CD4-positive, alpha-beta T cell (primary cell): ENCODE measurements around the gene PCSK2. TPM values are rescaled to one million over a fixed set of nuclear protein-coding genes. Genes with fewer than 3 reads are reported as not detected.

Experiments used
- ATAC-seq: fragments of 200-7000 bp; cut with Tn5 transposase; one replicate; pipeline ENCODE4 v1.10.0; 2022; ENCODE audit warnings: mild to moderate bottlenecking; ENCODE audit not compliant: poor library complexity
- CTCF ChIA-PET: fragments of 350-600 bp; sonication (Branson Sonifier 250); formaldehyde crosslinking; loops from one replicate; lab custom pipeline; 2021; ENCODE audit warnings: antibody characterized with exemption, inconsistent platforms; lab: Charles Lee
- POLR2A ChIA-PET: fragments of 350-600 bp; sonication (Branson Sonifier 250); formaldehyde crosslinking; loops from one replicate; lab custom pipeline; 2021; ENCODE audit warnings: antibody characterized with exemption, inconsistent platforms; lab: Charles Lee
- DNase-seq, 14 experiments: peaks; one replicate each; pipeline ENCODE4 v3.0.0-alpha.2; 2013 to 2020; ENCODE audit warnings: mixed read lengths in 2 of 14
- H3K27ac ChIP-seq, 2 donors: one replicate each; pipeline versions ENCODE4 v1.5.1 to v1.7.0; 2013; ENCODE audit warnings: low read length in 2 of 2, low read depth in 1 of 2, mild to moderate bottlenecking in 1 of 2
- H3K27me3 ChIP-seq, 2 experiments: 1 replicate in 1 of 2; 2 replicates in 1 of 2; pipeline versions ENCODE4 v1.6.1 to v1.7.0; 2013; ENCODE audit warnings: low read length in 2 of 2, control low read depth in 1 of 2, mild to moderate bottlenecking in 1 of 2, moderate library complexity in 1 of 2; ENCODE audit not compliant: insufficient read depth in 2 of 2, control insufficient read depth in 1 of 2
- H3K36me3 ChIP-seq: one replicate; pipeline ENCODE4 v1.6.1; 2013; ENCODE audit warnings: low read length, control low read depth; ENCODE audit not compliant: insufficient read depth
- H3K4me1 ChIP-seq: one replicate; pipeline ENCODE4 v1.6.1; 2013; ENCODE audit warnings: low read length, control low read depth; ENCODE audit not compliant: insufficient read depth
- H3K4me3 ChIP-seq: one replicate; pipeline ENCODE4 v1.5.1; 2013; ENCODE audit warnings: mild to moderate bottlenecking, low read length, moderate library complexity
- H3K9me3 ChIP-seq, 2 experiments: 1 replicate in 1 of 2; 2 replicates in 1 of 2; pipeline versions ENCODE4 v1.6.1 to v1.7.0; 2013; ENCODE audit warnings: low read length in 2 of 2, mild to moderate bottlenecking in 2 of 2, control low read depth in 1 of 2, moderate library complexity in 1 of 2; ENCODE audit not compliant: control insufficient read depth in 1 of 2, insufficient read depth in 1 of 2
- H3K27ac Mint-ChIP-seq: one replicate; pipeline ENCODE4 v1.8.0; 2020; ENCODE audit warnings: mixed read lengths
- H3K27me3 Mint-ChIP-seq: one replicate; pipeline ENCODE4 v1.8.0; 2021; ENCODE audit warnings: mixed read lengths
- H3K36me3 Mint-ChIP-seq: one replicate; pipeline ENCODE4 v1.8.0; 2021; ENCODE audit warnings: low read depth, mixed read lengths
- H3K4me1 Mint-ChIP-seq: one replicate; pipeline ENCODE4 v1.8.0; 2021; ENCODE audit warnings: low read depth, mixed read lengths
- H3K4me3 Mint-ChIP-seq: one replicate; pipeline ENCODE4 v1.8.0; 2020; ENCODE audit warnings: mild to moderate bottlenecking, mixed read lengths
- H3K9me3 Mint-ChIP-seq: one replicate; pipeline ENCODE4 v1.8.0; 2020; ENCODE audit warnings: mixed read lengths
- CTCF ChIP-seq: fragments of 200-600 bp; IDR thresholded peaks from one replicate; pipeline ENCODE4 v1.8.0; 2022; ENCODE audit warnings: antibody characterized with exemption, mild to moderate bottlenecking
- intact Hi-C, 2 experiments: fragments of 100-400 bp; cut with DNase I in 1 of 2; cut with micrococcal nuclease in 1 of 2; formaldehyde crosslinking; loops; one replicate each; pipeline versions ENCODE4 v1.15.1 to v1.9.0; 2023 to 2025; cut with DNase I, micrococcal nuclease
- total RNA-seq, 174 experiments: library from RNA in 2 of 174; stranded (reverse) in 2 of 174; gene quantifications; one replicate each; pipeline ENCODE4 v1.2.3 and lab custom pipeline; 2021 to 2026

Gene PCSK2
- total RNA-seq, 2 experiments from 2014 or later: not detected

- peaks cover 37 to 56% of the 10 kb centered on the region in 2 experiments for H3K27me3 ChIP-seq
- ChIA-PET POLR2A (no interaction called here), CTCF (no interaction called here)
- peaks cover 0 to 32% of the 10 kb centered on the region in 2 experiments for H3K9me3 ChIP-seq
- TF ChIP-seq CTCF: no peak
- no peaks in the 10 kb centered on the region for H3K9me3 Mint-ChIP-seq
- no peak overlapping the region for H3K27ac Mint-ChIP-seq
- no peaks in the 10 kb centered on the region for H3K4me1 ChIP-seq
- ATAC-seq: no peak
- DNase-seq: no peak
- no peaks in the 10 kb centered on the region for H3K36me3 Mint-ChIP-seq
- no peak overlapping the region for H3K27ac ChIP-seq
- H3K36me3 ChIP-seq: no peaks in the 10 kb centered on the region
- intact Hi-C loops: no loop called here
- peaks cover 82% of the 10 kb centered on the region for H3K27me3 Mint-ChIP-seq
- no peak overlapping the region for H3K4me3 Mint-ChIP-seq
- peaks cover 4% of the 10 kb centered on the region for H3K4me1 Mint-ChIP-seq
- H3K4me3 ChIP-seq: no peak overlapping the region
Observed at GRCh38 chr20:17225851-17226409, 910 bp upstream of the PCSK2 start.

DNA sequence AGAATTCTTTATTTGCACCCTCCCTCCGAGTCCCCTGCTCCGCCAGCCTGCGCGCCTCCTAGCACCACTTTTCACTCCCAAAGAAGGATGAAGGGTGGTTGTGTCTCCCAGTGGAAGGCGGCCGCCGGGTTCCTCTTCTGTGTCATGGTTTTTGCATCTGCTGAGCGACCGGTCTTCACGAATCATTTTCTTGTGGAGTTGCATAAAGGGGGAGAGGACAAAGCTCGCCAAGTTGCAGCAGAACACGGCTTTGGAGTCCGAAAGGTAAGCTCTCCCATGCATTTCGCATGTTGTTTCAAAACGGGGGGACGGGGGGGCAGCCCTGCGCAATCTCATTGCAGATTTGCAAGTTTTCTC is 357 bp downstream of the PCSK2 start:
- Mint-ChIP-seq H3K27me3 (peaks cover 87% of the 10 kb centered on the region), H3K4me1 (peaks cover 4% of the 10 kb centered on the region), H3K36me3 (no peaks in the 10 kb centered on the region), H3K9me3 (no peaks in the 10 kb centered on the region), H3K27ac (no peak overlapping the region), H3K4me3 (no peak overlapping the region)
- no peak for DNase-seq
- Histone ChIP-seq H3K27me3 (peaks cover 37 to 61% of the 10 kb centered on the region in 2 experiments), H3K9me3 (peaks cover 0 to 32% of the 10 kb centered on the region in 2 experiments), H3K27ac (no peak overlapping the region), H3K4me1 (no peaks in the 10 kb centered on the region), H3K4me3 (no peak overlapping the region), H3K36me3 (no peaks in the 10 kb centered on the region)
- ChIA-PET POLR2A (no interaction called here), CTCF (no interaction called here)
- intact Hi-C loops: no loop called here
- no peak for ATAC-seq
- no peak for TF ChIP-seq CTCF

DNA sequence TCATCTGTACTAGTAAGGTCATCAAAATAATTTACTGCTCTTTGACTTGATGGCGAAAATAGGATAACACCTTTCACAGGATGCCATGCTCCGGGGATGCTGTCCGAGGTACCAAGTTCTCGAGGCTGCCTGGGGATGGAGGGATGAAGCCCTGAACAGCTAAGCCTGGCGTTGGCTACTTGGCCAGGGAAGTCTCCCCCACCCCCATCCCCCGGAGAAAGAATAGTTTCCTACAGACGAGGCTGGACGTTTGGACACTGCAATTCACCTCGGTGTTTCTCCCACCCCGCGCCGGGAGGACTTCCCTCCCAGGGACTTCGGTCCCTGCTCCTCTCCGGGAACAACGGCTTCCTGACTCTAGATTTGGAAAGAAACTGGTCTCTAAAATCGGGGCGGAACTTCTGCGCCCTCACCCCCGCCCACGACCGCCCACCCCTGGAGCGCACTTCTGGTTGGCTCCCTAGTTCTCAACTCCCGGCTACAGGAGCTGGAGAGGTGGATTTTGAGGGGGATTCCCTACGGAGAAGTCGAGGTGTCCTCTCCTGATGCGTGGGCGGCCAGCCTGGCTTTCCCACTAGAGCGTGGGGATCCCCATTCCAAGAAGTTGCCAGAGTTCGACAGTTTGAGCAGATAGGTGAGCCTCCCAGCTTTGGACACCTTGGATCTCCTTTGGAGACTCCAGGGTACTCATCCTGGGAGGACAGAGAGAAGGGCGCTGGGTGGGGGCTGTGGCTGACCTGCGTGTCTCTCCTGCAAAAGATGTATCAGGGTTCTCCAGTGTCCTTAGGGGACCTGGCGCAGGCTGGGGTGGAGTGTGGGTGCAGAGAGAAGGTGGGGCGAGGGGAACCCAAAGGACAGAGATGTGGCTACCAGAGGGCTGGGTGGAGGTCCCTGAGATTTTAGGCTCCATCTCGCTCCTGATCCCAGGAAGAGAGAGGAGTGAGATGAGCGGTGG is 1.1 kb downstream of the PCSK2 start:
- no peaks in the 10 kb centered on the region for H3K36me3 Mint-ChIP-seq
- H3K4me1 ChIP-seq: no peaks in the 10 kb centered on the region
- H3K4me1 Mint-ChIP-seq: peaks cover 4% of the 10 kb centered on the region
- H3K9me3 ChIP-seq: peaks cover 0 to 32% of the 10 kb centered on the region in 2 experiments
- no peak for TF ChIP-seq CTCF
- no peak overlapping the region for H3K27ac ChIP-seq
- ChIA-PET CTCF (no interaction called here), POLR2A (no interaction called here)
- H3K36me3 ChIP-seq: no peaks in the 10 kb centered on the region
- intact Hi-C loops: no loop called here
- no peaks in the 10 kb centered on the region for H3K9me3 Mint-ChIP-seq
- peaks cover 37 to 61% of the 10 kb centered on the region in 2 experiments for H3K27me3 ChIP-seq
- peaks cover 82% of the 10 kb centered on the region for H3K27me3 Mint-ChIP-seq
- no peak overlapping the region for H3K4me3 Mint-ChIP-seq
- DNase-seq (no peak), ATAC-seq (no peak)
- no peak overlapping the region for H3K4me3 ChIP-seq
- H3K27ac Mint-ChIP-seq: no peak overlapping the region
